ENCODE measurements around the gene ARHGEF19.

DNA sequence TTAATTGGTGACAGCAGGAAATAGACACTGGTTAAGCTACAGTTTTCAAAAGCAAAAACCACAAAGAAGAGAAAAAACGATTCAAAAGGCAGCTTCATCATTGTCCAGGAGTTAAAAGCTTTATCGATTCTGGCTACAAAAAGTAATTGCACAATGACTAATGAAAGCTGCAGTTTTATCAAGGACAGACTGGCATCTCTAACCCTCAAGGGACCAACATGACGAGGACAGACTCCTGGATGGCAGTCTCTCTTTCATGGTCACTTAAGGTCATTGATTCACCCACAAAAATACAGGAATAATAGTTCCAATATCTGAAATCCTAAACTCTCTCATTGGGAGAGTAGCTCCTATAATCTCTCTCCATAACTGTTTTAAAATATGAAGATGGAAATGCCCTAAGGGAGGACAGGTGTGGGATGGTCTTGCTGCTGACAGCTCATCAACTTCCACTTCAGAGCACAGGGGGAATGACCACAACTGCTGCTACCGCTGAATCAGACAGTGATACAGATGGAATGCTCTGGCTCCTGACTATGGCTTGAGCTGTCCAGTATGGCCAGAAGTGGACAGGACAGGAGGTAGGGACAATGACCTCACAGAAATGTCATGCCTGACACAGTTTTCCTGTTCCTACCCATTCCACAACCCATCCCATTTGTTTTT, 41.9 kb upstream of the ARHGEF19 start:
- TF ChIP-seq CTCF (IDR thresholded peaks at IDR 0.05): no peak
- TF ChIP-seq POLR2A (IDR thresholded peaks at IDR 0.05): no peak
